MM.1S (cell line): ENCODE results near the gene FOXP2.

Source experiments
- DNase-seq: peaks from one replicate; pipeline ENCODE4 v3.0.0-alpha.2; 2015
- H2AFZ ChIP-seq: fragments of 300-600 bp; sonication (generic); 2 replicates; pipeline ENCODE4 v1.6.0; 2016; ENCODE audit warnings: antibody characterized with exemption, low read length
- H3F3A ChIP-seq: fragments of 300-600 bp; sonication (generic); 2 replicates; pipeline ENCODE4 v1.6.1; 2016; ENCODE audit warnings: mild to moderate bottlenecking, antibody characterized with exemption, low read length, moderate library complexity, mixed read lengths; ENCODE audit not compliant: insufficient read depth
- H3K27ac ChIP-seq: fragments of 300-600 bp; sonication (generic); 2 replicates; pipeline ENCODE4 v1.5.1; 2016; ENCODE audit warnings: mild to moderate bottlenecking, low read length
- H3K27me3 ChIP-seq: fragments of 300-600 bp; sonication (generic); replicated peaks from 2 replicates; pipeline ENCODE4 v1.6.0; 2016; ENCODE audit warnings: low read length; ENCODE audit not compliant: insufficient read depth
- H3K36me3 ChIP-seq: fragments of 300-600 bp; sonication (generic); replicated peaks from 2 replicates; pipeline ENCODE4 v1.6.1; 2016; ENCODE audit warnings: mild to moderate bottlenecking, low read length, mixed read lengths; ENCODE audit not compliant: insufficient read depth
- H3K4me1 ChIP-seq: fragments of 300-600 bp; sonication (generic); 2 replicates; pipeline ENCODE4 v1.6.1; 2016; ENCODE audit warnings: low read length, mixed read lengths
- H3K4me2 ChIP-seq: fragments of 300-600 bp; sonication (generic); 2 replicates; pipeline ENCODE4 v1.6.0; 2016; ENCODE audit warnings: low read depth, low read length
- H3K4me3 ChIP-seq: fragments of 300-600 bp; sonication (generic); 2 replicates; pipeline ENCODE4 v1.5.1; 2016; ENCODE audit warnings: low read length, mixed read lengths
- H3K79me2 ChIP-seq: fragments of 300-600 bp; sonication (generic); 2 replicates; pipeline ENCODE4 v1.6.1; 2016; ENCODE audit warnings: mixed run types, low read length, mixed read lengths
- H3K9ac ChIP-seq: fragments of 300-600 bp; sonication (generic); 2 replicates; pipeline ENCODE4 v1.6.1; 2016; ENCODE audit warnings: low read length, mixed read lengths
- H3K9me2 ChIP-seq: fragments of 300-600 bp; sonication (generic); replicated peaks from 2 replicates; pipeline ENCODE4 v1.6.1; 2016; ENCODE audit warnings: mild to moderate bottlenecking, low read length, mixed read lengths; ENCODE audit not compliant: insufficient read depth
- H3K9me3 ChIP-seq: fragments of 300-600 bp; sonication (generic); replicated peaks from 2 replicates; pipeline ENCODE4 v1.6.1; 2016; ENCODE audit warnings: mild to moderate bottlenecking, low read length, mixed read lengths; ENCODE audit not compliant: insufficient read depth
- H4K20me1 ChIP-seq: fragments of 300-600 bp; sonication (generic); 2 replicates; pipeline ENCODE4 v1.6.1; 2016; ENCODE audit warnings: mild to moderate bottlenecking, low read length, moderate library complexity, mixed read lengths; ENCODE audit not compliant: insufficient read depth
- CTCF ChIP-seq: fragments of 300-600 bp; sonication (generic); IDR thresholded peaks from 2 replicates; pipeline ENCODE4 v1.5.1; 2016; ENCODE audit warnings: antibody characterized with exemption, low read length, mixed read lengths
- EZH2 ChIP-seq: fragments of 300-600 bp; sonication (generic); optimal IDR thresholded peaks from 2 replicates; pipeline ENCODE3; 2017; ENCODE audit warnings: low read depth, mild to moderate bottlenecking, antibody characterized with exemption, low read length, mixed read lengths
- EZH2phosphoT487 ChIP-seq: fragments of 300-600 bp; sonication (generic); IDR thresholded peaks from 2 replicates; pipeline ENCODE4 v1.6.1; 2018; ENCODE audit warnings: antibody characterized with exemption, low read length

Gene FOXP2

GRCh38 chr7:114405427-114405826 lies 9.2 kb upstream of the FOXP2 start:
- H3K36me3 ChIP-seq = no peaks in the 10 kb centered on the region
- H3K4me2 ChIP-seq = no peak overlapping the region
- no peak overlapping the region for H3K9ac ChIP-seq
- peak; percentile 51 for DNase-seq
- H3K9me2 ChIP-seq = no peaks in the 10 kb centered on the region
- no peaks in the 10 kb centered on the region for H3K27me3 ChIP-seq
- no peaks in the 10 kb centered on the region for H3K79me2 ChIP-seq
- no peak overlapping the region for H3K4me3 ChIP-seq
- no peaks in the 10 kb centered on the region for H3F3A ChIP-seq
- no peaks in the 10 kb centered on the region for H3K9me3 ChIP-seq
- H4K20me1 ChIP-seq = no peaks in the 10 kb centered on the region
- TF ChIP-seq EZH2phosphoT487 (no peak), CTCF (peak; percentile 57)
- H3K27ac ChIP-seq = no peak overlapping the region
- no peak overlapping the region for H2AFZ ChIP-seq
- H3K4me1 ChIP-seq = no peaks in the 10 kb centered on the region

- no peak for DNase-seq
- no peak overlapping the region for H3K9ac ChIP-seq
- no peak overlapping the region for H3K4me2 ChIP-seq
- no peak for TF ChIP-seq CTCF
- no peak for TF ChIP-seq EZH2phosphoT487
- no peak for TF ChIP-seq EZH2
- no peaks in the 10 kb centered on the region for H3K79me2 ChIP-seq
- H4K20me1 ChIP-seq = no peaks in the 10 kb centered on the region
- H3K27me3 ChIP-seq = no peaks in the 10 kb centered on the region
- H3F3A ChIP-seq = no peaks in the 10 kb centered on the region
- no peaks in the 10 kb centered on the region for H3K36me3 ChIP-seq
- H3K27ac ChIP-seq = no peak overlapping the region
- no peaks in the 10 kb centered on the region for H3K4me1 ChIP-seq
- no peaks in the 10 kb centered on the region for H3K9me2 ChIP-seq
- no peak overlapping the region for H2AFZ ChIP-seq
- H3K9me3 ChIP-seq = no peaks in the 10 kb centered on the region
- no peak overlapping the region for H3K4me3 ChIP-seq
Observed at GRCh38 chr7:114409750-114410149, 4.9 kb upstream of the FOXP2 start.

- Histone ChIP-seq H3K4me2 (no peak overlapping the region), H3F3A (no peaks in the 10 kb centered on the region), H4K20me1 (no peaks in the 10 kb centered on the region), H3K27ac (no peak overlapping the region), H2AFZ (no peak overlapping the region), H3K36me3 (no peaks in the 10 kb centered on the region), H3K9me2 (no peaks in the 10 kb centered on the region), H3K79me2 (no peaks in the 10 kb centered on the region), H3K4me3 (no peak overlapping the region), H3K27me3 (no peaks in the 10 kb centered on the region), H3K9me3 (no peaks in the 10 kb centered on the region), H3K9ac (no peak overlapping the region), H3K4me1 (no peaks in the 10 kb centered on the region)
- TF ChIP-seq CTCF (no peak), EZH2 (no peak), EZH2phosphoT487 (no peak)
- DNase-seq = no peak
Observed at GRCh38 chr7:114412548-114412947, 2.1 kb upstream of the FOXP2 start.
